B cell (primary cell): ENCODE results near the gene HACD2.

Experiments used
- CTCF ChIP-seq: fragments of 200-600 bp; IDR thresholded peaks from one replicate; pipeline ENCODE4 v1.8.0; 2022; ENCODE audit warnings: antibody characterized with exemption, mild to moderate bottlenecking
- EZH2 ChIP-seq: IDR thresholded peaks from 2 replicates; pipeline ENCODE4 v1.6.1; 2012; ENCODE audit warnings: borderline replicate concordance, low read depth, mild to moderate bottlenecking, moderate library complexity, low read length; ENCODE audit not compliant: insufficient read depth, poor library complexity, severe bottlenecking

- no peak for TF ChIP-seq EZH2
- TF ChIP-seq CTCF: no peak
Observed at GRCh38 chr3:123520656-123521055, 64.2 kb downstream of the HACD2 start.
